Muscle of back (tissue), 11 donors: ENCODE data around the gene TOM1. TPM values are rescaled to one million over a fixed set of nuclear protein-coding genes. Genes with fewer than 3 reads are reported as not detected.
A peak's percentile ranks its signal among the peaks of the same experiment; 100 is the strongest.

ENCODE experiments used
- DNase-seq, 3 donors: peaks; one replicate each; pipeline versions ENCODE4 v3.0.0 to v3.0.0-alpha.2; 2013
- polyA plus RNA-seq, 10 donors: library from polyadenylated mRNA; unstranded; fragments of 120-200 nt; gene quantifications; one replicate each; pipeline ENCODE4 v1.2.1, GENCODE V29; 2013; ENCODE audit not compliant: insufficient read length in 10 of 10

The TOM1 gene
- polyA plus RNA-seq, 10 donors = 24.1 to 32.3 (median 30.0) TPM

DNA sequence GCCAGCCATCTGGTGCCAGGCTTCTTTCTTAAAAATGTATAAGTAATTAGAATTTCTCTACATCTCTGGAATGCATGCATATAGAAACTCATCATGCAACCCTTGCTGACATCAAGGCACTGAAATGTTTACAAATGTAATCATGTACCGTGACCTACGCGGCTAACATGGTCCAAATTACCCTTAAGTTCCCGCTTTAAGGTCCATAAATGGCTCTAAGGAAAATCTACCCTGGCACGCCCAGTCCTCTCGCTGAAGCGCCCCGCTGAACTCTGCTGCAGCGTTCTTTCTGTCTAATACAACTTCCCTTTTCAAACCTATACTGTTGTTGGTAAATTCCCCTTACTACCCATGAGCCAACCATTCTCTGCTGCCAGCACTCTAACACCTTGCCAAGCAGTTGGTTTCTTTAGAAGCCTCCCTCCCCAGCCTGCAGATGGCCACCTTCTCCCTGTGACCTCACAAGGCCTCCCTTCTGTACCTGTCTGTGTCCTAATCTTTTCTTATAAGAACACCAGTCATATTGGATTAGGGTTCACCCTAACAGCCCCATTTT lies 67.7 kb downstream of the TOM1 start:
- DNase-seq = no peak

GRCh38 chr22:35368386-35368785 lies 68.7 kb downstream of the TOM1 start:
- DNase-seq = no peak

DNA sequence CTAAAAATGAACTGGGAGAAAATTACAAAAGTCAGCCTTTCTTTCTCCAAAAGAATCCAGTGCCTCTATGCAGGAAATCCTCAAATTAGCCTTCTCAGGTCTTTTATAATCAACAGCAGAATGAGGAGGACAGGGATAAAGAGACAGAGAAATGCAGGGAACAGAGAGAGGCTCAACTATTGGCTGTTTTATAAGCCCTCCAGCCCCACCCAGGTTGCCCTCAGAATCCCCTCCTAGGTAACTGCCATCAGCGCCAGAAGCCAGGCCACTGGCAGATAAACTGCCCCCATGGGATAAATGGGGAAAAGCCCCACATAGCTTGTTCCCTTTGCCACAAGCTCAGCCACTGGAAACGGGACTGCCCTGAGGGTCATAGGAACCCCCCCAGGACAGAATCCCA lies 70.3 kb downstream of the TOM1 start:
- no peak for DNase-seq

DNA sequence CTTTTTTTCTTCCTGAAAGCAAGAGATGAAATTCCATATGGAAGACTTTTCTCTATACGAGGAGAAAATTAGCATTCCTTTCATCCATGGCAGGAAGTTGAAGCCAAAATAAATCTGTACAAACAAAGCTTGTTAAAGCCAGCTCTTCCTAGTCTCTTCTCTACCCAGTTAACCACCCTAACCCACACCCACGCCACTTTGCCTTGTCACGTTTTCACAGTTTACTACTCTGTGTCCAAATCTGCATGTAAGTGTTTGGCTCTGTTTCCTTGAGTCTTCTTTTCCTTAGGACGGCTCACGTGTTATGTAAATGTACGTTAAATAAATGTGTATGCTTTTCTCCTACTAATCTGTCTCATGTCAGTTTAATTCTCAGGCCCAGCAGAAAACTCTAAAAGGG lies 74.1 kb downstream of the TOM1 start:
- DNase-seq = no peak

- no peak for DNase-seq
Measured at GRCh38 chr22:35375031-35375430, 75.3 kb downstream of the TOM1 start.

DNA sequence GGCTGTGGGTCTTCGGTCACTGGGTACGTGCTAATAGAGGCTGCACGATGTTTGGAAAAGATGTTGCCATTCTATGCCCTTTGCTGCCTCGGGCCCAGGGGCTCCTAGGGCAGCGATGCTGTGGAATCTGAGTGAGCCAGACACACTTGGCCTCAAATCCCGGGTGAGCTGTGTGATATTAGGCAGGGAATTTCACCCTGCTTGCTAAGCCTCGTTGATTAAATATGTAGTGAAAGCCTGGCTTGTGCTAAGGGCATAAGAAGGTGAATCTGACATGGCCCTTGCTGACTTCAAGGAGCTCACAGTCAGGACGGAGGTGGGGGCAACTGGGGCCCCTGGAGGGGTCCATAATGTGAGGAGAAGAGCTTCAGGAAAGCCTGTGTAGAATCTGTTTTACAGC lies 75.8 kb downstream of the TOM1 start:
- no peak for DNase-seq

DNA sequence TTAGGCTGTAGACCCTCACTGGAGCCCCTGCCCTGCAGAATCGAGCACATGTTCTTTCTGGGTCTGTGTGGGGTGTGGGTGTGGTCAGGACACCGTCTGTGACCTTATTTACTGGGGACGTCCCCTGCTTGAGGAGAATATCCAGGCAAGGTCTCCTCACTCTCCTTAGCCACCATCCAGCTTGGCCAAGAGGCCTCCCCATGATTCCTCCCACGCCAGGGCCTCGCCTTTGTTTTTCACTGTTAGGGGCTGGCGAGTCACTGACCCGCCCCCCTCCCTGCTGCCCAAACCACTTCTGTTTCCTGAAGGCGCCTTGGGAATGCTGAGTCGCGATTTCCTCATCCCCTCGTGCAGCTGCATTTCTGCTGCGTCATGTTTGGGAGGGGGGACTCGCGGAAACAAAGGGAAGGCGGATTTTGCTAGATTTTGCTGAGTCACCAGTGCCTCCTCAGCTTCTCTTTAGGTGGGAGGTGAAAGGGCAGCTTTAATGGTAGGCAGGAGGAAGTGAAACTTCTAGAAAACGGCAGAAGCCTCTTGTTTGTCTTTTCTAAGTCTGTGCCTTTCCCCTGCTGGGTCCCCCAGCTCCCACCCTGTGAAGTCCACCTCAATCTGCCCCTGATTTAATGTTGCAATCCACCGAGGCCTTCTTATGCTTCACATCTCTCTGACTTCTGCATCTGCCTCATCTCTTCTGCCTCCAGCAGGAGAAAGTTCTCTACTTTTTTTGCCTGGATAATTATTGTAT lies 77.2 kb downstream of the TOM1 start:
- peak; percentile 94 to 98 (median 98) for DNase-seq

DNA sequence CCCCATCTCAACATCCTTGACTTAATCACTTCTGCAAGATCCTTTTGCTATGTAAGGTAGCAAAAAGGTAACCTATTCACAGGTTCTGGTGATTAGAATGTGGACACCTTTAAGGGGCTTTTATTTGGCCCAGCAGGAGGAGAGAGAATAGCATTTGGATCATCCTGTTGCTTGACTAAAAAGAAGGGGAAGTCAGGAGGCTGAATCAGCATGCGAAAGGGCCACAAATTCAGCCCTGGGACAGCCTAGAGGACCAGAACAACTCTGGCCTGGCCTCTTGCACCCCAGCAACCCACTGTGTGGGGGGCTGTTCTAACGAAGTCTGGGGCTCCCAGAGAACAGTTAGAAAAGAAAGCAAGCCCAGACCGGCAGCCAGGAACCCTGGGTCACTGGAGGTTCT lies 78.0 kb downstream of the TOM1 start:
- DNase-seq = no peak

GRCh38 chr22:35378621-35379020 lies 78.9 kb downstream of the TOM1 start:
- DNase-seq = no peak

GRCh38 chr22:35379146-35379993 lies 79.7 kb downstream of the TOM1 start:
- no peak for DNase-seq

- no peak for DNase-seq
Measured at GRCh38 chr22:35380013-35380412, 80.3 kb downstream of the TOM1 start.

- DNase-seq = peak; percentile 83 to 94 (median 86)
Measured at GRCh38 chr22:35380537-35381423, 81.1 kb downstream of the TOM1 start, which contains the start of gene HMOX1. Gene HMOX1, plus strand, starts transcription at chr22:35381096. Its CDS starts 78 bp downstream, at chr22:35381174.

DNA sequence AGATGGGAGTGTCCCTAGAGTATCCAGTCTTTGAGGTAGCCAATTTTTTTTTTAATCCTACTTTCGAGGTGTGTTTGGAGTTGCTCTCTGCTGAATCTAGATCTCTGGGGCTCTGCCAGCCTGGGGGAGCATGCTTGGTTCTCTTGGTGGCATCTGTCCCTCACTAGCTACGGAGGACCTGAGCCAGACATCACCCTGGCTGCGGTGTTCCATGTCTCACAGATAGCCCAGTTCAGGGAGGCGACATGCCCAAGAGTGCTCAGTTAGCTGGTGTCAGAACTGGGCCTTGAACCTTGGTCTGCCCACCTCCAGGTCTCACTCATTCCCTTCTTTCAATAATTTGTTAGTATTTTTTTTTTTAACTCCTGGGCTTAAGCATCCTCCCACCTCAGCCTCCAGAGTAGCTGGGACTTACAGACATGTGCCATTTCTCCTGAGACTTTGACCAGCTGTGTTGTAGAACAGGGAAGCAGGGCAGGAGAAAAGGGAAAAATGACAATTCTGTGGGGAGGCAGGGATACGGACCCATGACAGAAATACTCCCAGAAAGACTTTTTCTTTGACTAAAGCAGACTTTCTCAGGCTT lies 81.8 kb downstream of the TOM1 start:
- DNase-seq = no peak

DNA sequence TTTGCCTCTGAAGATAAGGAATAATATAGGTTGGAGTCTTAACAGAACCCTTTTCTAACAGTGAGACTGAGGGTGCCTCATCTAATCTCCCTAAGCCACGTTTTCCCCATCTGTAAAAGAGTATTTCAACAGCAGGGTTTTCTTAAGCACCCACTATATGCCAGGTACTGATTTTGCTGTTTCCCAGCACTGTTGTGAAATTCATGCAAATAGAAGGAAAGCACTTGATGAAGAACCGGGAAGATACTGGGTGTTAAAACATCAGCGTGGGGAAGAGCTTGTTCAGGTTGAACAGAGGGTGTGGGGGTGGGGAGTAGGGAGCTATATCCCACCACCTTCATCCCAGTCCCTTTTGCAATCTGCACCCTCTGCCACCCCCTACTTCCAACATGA lies 84.0 kb downstream of the TOM1 start:
- DNase-seq = no peak

GRCh38 chr22:35384527-35384926 lies 84.8 kb downstream of the TOM1 start:
- DNase-seq = no peak

- no peak for DNase-seq
Measured at GRCh38 chr22:35384975-35385588, 85.4 kb downstream of the TOM1 start.

DNA sequence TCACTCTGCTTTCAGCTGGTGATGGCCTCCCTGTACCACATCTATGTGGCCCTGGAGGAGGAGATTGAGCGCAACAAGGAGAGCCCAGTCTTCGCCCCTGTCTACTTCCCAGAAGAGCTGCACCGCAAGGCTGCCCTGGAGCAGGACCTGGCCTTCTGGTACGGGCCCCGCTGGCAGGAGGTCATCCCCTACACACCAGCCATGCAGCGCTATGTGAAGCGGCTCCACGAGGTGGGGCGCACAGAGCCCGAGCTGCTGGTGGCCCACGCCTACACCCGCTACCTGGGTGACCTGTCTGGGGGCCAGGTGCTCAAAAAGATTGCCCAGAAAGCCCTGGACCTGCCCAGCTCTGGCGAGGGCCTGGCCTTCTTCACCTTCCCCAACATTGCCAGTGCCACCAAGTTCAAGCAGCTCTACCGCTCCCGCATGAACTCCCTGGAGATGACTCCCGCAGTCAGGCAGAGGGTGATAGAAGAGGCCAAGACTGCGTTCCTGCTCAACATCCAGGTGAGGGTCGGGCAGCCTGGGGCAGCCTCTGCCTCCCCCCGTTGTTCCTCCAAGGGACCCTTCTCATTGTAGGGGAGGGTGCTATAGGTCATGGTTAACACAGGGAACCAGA lies 87.1 kb downstream of the TOM1 start:
- DNase-seq = no peak

GRCh38 chr22:35390933-35391332 lies 91.2 kb downstream of the TOM1 start:
- DNase-seq = no peak

- DNase-seq = no peak
Measured at GRCh38 chr22:35392357-35392756, 92.7 kb downstream of the TOM1 start.
